Endothelial cell of umbilical vein (primary cell): ENCODE data around the gene ATP8A1. TPM values are rescaled to one million over a fixed set of nuclear protein-coding genes. Genes with fewer than 3 reads are reported as not detected.
"Not testable (repeated sequence)": the region's sequence is repeated elsewhere in the genome, so short reads cannot be mapped to it uniquely, and the experiment has no call there.

Source experiments
- BruUV-seq: library from RNA; stranded (reverse); fragments of 400-500 nt; replicated peaks from 2 replicates; lab custom pipeline; 2021; lab: Mats Ljungman, UMichigan
- CTCF ChIA-PET: fragments of 300-600, 350-600 bp; sonication (Branson Sonifier 250); formaldehyde crosslinking; loops from one replicate; lab custom pipeline; 2021; ENCODE audit warnings: antibody characterized with exemption, inconsistent platforms; lab: Charles Lee
- POLR2A ChIA-PET: fragments of 300-600, 350-600 bp; sonication (Branson Sonifier 250); formaldehyde crosslinking; loops from one replicate; lab custom pipeline; 2021; ENCODE audit warnings: antibody characterized with exemption, inconsistent platforms; lab: Charles Lee
- DNase-seq: peaks from one replicate; pipeline ENCODE4 v3.0.0-alpha.2; 2011; ENCODE audit warnings: low read depth, low spot score
- FAIRE-seq: peaks from 2 replicates; lab custom pipeline; 2011; peaks lifted over from hg19 to GRCh38; lab: Jason Lieb, UNC
- H2AFZ ChIP-seq: 2 replicates; pipeline ENCODE4 v1.6.0; 2012; ENCODE audit warnings: low read depth, low read length, control low read depth, inconsistent platforms
- H3K27ac ChIP-seq: 2 replicates; pipeline ENCODE4 v1.5.1; 2011; ENCODE audit warnings: low read depth, mild to moderate bottlenecking, control low read depth, low read length, moderate library complexity; ENCODE audit not compliant: insufficient read depth
- H3K27me3 ChIP-seq, 2 experiments: 2 replicates each; pipeline versions ENCODE4 v1.6.0 to v1.6.1; 2011; ENCODE audit warnings: low read length in 2 of 2, mixed read lengths in 1 of 2; ENCODE audit not compliant: control insufficient read depth in 2 of 2, insufficient read depth in 2 of 2
- H3K36me3 ChIP-seq, 2 experiments: 2 replicates in 1 of 2; 3 replicates in 1 of 2; pipeline ENCODE4 v1.5.1; 2011; ENCODE audit warnings: low read length in 2 of 2, mild to moderate bottlenecking in 1 of 2, moderate library complexity in 1 of 2; ENCODE audit not compliant: control insufficient read depth in 2 of 2, insufficient read depth in 2 of 2; ENCODE audit errors: extremely low read depth in 1 of 2
- H3K4me1 ChIP-seq: 3 replicates; pipeline ENCODE4 v1.5.1; 2011; ENCODE audit warnings: mild to moderate bottlenecking, low read length; ENCODE audit not compliant: control insufficient read depth, insufficient read depth; ENCODE audit errors: extremely low read depth
- H3K4me2 ChIP-seq: 2 replicates; pipeline ENCODE4 v1.6.1; 2011; ENCODE audit warnings: low read length, control low read depth, mixed read lengths; ENCODE audit not compliant: insufficient read depth
- H3K4me3 ChIP-seq, 3 experiments: fragments of 200-600 bp in 1 of 3; sonication (generic), shearing (Covaris generic) in 1 of 3; replicated peaks in 1 of 3; 2 replicates each; pipeline ENCODE4 v1.5.1; 2011 to 2016; ENCODE audit warnings: control low read depth in 3 of 3, low read length in 3 of 3, mild to moderate bottlenecking in 2 of 3, inconsistent platforms in 1 of 3, low read depth in 1 of 3, moderate library complexity in 1 of 3; ENCODE audit not compliant: insufficient read depth in 1 of 3
- H3K79me2 ChIP-seq: 2 replicates; pipeline ENCODE4 v1.6.0; 2012; ENCODE audit warnings: low read length, inconsistent platforms; ENCODE audit not compliant: control insufficient read depth, insufficient read depth
- H3K9ac ChIP-seq: replicated peaks from 2 replicates; pipeline ENCODE3; 2011; ENCODE audit warnings: low read length, control low read depth; ENCODE audit not compliant: insufficient read depth; ENCODE audit errors: extremely low read depth
- H3K9me1 ChIP-seq: replicated peaks from 3 replicates; pipeline ENCODE4 v1.6.0; 2011; ENCODE audit warnings: mild to moderate bottlenecking, low read length; ENCODE audit not compliant: control insufficient read depth, insufficient read depth; ENCODE audit errors: extremely low read depth
- H3K9me3 ChIP-seq: replicated peaks from 2 replicates; pipeline ENCODE4 v1.5.1; 2012; ENCODE audit warnings: low read length, inconsistent platforms; ENCODE audit not compliant: control insufficient read depth, insufficient read depth
- H4K20me1 ChIP-seq: replicated peaks from 2 replicates; pipeline ENCODE3; 2011; ENCODE audit warnings: mild to moderate bottlenecking, low read length; ENCODE audit not compliant: control insufficient read depth, insufficient read depth; ENCODE audit errors: extremely low read depth
- EZH2 ChIP-seq: IDR thresholded peaks from 2 replicates; pipeline ENCODE4 v1.6.1; 2012; ENCODE audit warnings: borderline replicate concordance, low read depth, mild to moderate bottlenecking, moderate library complexity, low read length, inconsistent platforms; ENCODE audit not compliant: severe bottlenecking
- FOS ChIP-seq: IDR thresholded peaks from 2 replicates; pipeline ENCODE4 v1.6.1; 2011; ENCODE audit warnings: mild to moderate bottlenecking, low read length, moderate library complexity, borderline replicate concordance; ENCODE audit not compliant: insufficient read depth
- GATA2 ChIP-seq: IDR thresholded peaks from 2 replicates; pipeline ENCODE4 v1.7.0; 2011; ENCODE audit warnings: low read depth, mild to moderate bottlenecking, moderate library complexity, mixed read lengths, low read length; ENCODE audit not compliant: insufficient read length, insufficient read depth
- JUN ChIP-seq: IDR thresholded peaks from 2 replicates; pipeline ENCODE4 v1.6.1; 2011; ENCODE audit warnings: borderline replicate concordance, low read depth; ENCODE audit not compliant: insufficient read length, insufficient read depth
- MYC ChIP-seq: IDR thresholded peaks from one replicate; pipeline ENCODE4 v1.6.1; 2011; ENCODE audit warnings: mild to moderate bottlenecking, low read depth, low read length
- POLR2A ChIP-seq: IDR thresholded peaks from 2 replicates; pipeline ENCODE4 v1.6.1; 2012; ENCODE audit warnings: low read depth, mild to moderate bottlenecking, control low read depth, low read length
- POLR2AphosphoS5 ChIP-seq: IDR thresholded peaks from 2 replicates; pipeline ENCODE4 v1.6.1; 2012; ENCODE audit warnings: low read depth, mild to moderate bottlenecking, control low read depth, low read length, moderate library complexity; ENCODE audit not compliant: insufficient read depth
- dilution Hi-C: fragments of 300-500 bp; cut with MboI; formaldehyde crosslinking; loops from one replicate; pipeline ENCODE4 v1.15.0; 2019; ENCODE audit warnings: low sequenced_read_pairs; ENCODE audit not compliant: extremely low pct_ligation_motif_present
- intact Hi-C: fragments of 100-400 bp; cut with micrococcal nuclease; formaldehyde crosslinking; loops from one replicate; pipeline ENCODE4 v1.10.0; 2022
- polyA plus RNA-seq, 4 experiments: library from polyadenylated mRNA; depleted of rRNA in 3 of 4; stranded (reverse) in 3 of 4; unstranded in 1 of 4; fragments of >200 nt; gene quantifications; 2 replicates each; pipeline versions ENCODE4 v1.2.1 to v1.2.3, GENCODE V29; 2011 to 2012; ENCODE audit warnings: missing spikeins in 1 of 4
- total RNA-seq: library from RNA; stranded (reverse); gene quantifications from 2 replicates; pipeline ENCODE4 v1.2.3, GENCODE V29; 2021
- TF ChIP-seq, protein P1 (sequence below): IDR thresholded peaks from 2 replicates; pipeline ENCODE4 v1.6.1; 2011; ENCODE audit not compliant: insufficient read depth, insufficient read length

The ATP8A1 gene
- total and polyA plus RNA-seq, 2 donors (not counting 3 experiments of a cell fraction or from before 2014, with no cell fraction given) = 0.97 to 11.5 TPM

DNA sequence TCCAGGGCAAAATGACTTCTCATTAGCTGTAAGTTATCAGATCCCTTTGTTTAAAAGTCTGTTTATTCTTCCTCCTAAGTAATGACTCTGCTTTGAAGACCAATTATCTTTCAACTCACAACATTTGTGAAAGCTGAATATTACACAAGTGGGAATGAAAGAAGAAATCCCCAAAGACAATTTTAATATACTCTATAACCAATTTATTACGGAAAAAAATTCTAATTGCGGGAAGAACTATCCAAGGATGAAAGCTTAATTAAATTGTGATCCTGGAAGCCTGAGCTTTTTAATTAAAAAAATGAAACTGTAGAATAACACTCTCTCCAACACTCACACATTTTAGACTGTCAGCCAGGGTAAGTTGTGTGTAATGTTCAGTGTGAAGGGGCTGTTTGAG lies 275.2 kb downstream of the ATP8A1 start:
- ChIA-PET POLR2A (no interaction called here), CTCF (interaction anchor here (1.6 to 2.4 kb wide), 3 partner anchors 10 to 138 kb away, joined by 3 to 9 read pairs (median 7); no protein-coding TSS in a partner anchor)

DNA sequence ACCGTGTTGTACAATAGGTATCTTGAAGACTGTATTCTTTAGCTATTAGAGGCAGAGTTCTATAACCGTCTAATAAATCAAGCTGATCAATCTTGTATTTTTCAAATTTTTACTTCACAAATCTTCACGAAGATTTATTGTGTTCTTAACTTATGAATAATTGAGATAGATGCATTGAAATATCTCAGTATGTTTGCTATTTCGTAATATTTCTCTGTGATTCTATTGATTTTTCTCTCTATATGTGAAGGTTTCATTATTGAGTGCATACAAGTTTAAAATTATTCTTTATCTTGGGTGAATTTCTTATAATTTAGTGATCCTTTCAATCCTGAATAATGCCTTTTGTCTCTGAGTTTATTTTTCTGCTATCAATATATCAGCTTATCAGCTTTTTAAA lies 279.4 kb downstream of the ATP8A1 start:
- dilution Hi-C loops = no loop called here
- Histone ChIP-seq H3K79me2 (no peaks in the 10 kb centered on the region), H3K9me1 (no peaks in the 10 kb centered on the region), H3K4me1 (no peaks in the 10 kb centered on the region), H3K27ac (no peak overlapping the region), H3K4me2 (no peak overlapping the region), H4K20me1 (no peaks in the 10 kb centered on the region), H3K4me3 (no peak overlapping the region), H3K9me3 (no peaks in the 10 kb centered on the region), H3K27me3 (no peaks in the 10 kb centered on the region), H3K9ac (no peak overlapping the region), H2AFZ (no peak overlapping the region), H3K36me3 (no peaks in the 10 kb centered on the region)
- DNase-seq (no peak), FAIRE-seq (no peak)
- ChIA-PET POLR2A (no interaction called here), CTCF (interaction anchor here (2.1 kb wide), 1 partner anchor 142 kb away, joined by 10 read pairs; no protein-coding TSS in a partner anchor)
- BruUV-seq = no TSS peak
- TF ChIP-seq MYC = no peak
- intact Hi-C loops = no loop called here

More for the DNA sequence above, 275.2 kb downstream of the ATP8A1 start:
- H2AFZ ChIP-seq = no peak overlapping the region
- no peaks in the 10 kb centered on the region for H3K79me2 ChIP-seq
- no peaks in the 10 kb centered on the region for H3K36me3 ChIP-seq
- no peak overlapping the region for H3K4me3 ChIP-seq
- H3K9me3 ChIP-seq = no peaks in the 10 kb centered on the region
- FAIRE-seq (no peak), DNase-seq (no peak)
- H3K4me1 ChIP-seq = no peaks in the 10 kb centered on the region
- H3K27me3 ChIP-seq = no peaks in the 10 kb centered on the region
- dilution Hi-C loops (no loop called here), intact Hi-C loops (no loop called here)
- no peaks in the 10 kb centered on the region for H4K20me1 ChIP-seq
- no peak overlapping the region for H3K4me2 ChIP-seq
- TF ChIP-seq POLR2AphosphoS5 = no peak
- TF ChIP-seq MYC = no peak
- TF ChIP-seq GATA2 = no peak
- no peak for TF ChIP-seq JUN
- no peak for TF ChIP-seq EZH2
- no peak for TF ChIP-seq POLR2A
- no peak for TF ChIP-seq FOS
- TF ChIP-seq, protein P1, sequence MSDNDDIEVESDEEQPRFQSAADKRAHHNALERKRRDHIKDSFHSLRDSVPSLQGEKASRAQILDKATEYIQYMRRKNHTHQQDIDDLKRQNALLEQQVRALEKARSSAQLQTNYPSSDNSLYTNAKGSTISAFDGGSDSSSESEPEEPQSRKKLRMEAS = no peak
- no peak overlapping the region for H3K27ac ChIP-seq
- no TSS peak for BruUV-seq
- H3K9me1 ChIP-seq = no peaks in the 10 kb centered on the region
- no peak overlapping the region for H3K9ac ChIP-seq

DNA sequence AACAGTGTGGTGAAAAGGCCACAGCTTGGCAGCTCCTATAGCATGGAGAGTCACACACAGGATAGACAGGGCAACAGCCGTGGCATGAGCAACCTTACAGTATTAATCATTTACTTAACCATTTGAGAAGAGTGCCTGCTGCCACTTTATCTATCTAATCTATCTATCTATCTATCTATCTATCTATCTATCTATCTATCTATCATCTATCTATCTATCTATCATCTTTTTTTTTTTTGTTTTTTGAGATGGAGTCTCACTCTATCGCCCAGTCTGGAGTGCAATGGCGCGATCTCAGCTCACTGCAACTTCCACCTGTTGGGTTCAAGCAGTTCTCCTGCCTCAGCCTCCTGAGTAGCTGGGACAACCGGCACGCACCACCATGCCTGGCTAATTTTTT lies 284.6 kb downstream of the ATP8A1 start:
- intact Hi-C loops = loop anchor here (5.0 kb wide), 1 partner anchor 90 kb away; no protein-coding TSS in a partner anchor
- H3K4me3 ChIP-seq = not testable (repeated sequence)

More for the DNA sequence above, 284.6 kb downstream of the ATP8A1 start:
- H4K20me1 ChIP-seq, H3K79me2 ChIP-seq, H3K27ac ChIP-seq, H3K9me3 ChIP-seq, H2AFZ ChIP-seq, POLR2A ChIA-PET, DNase-seq, H3K36me3 ChIP-seq, dilution Hi-C loops, H3K9me1 ChIP-seq, BruUV-seq, H3K27me3 ChIP-seq, H3K4me2 ChIP-seq, H3K9ac ChIP-seq, FAIRE-seq, H3K4me1 ChIP-seq: not testable (repeated sequence)
- CTCF ChIA-PET = interaction anchor here (0.7 to 8.2 kb wide), 18 partner anchors 9 to 196 kb away, joined by 3 to 456 read pairs (median 6); partner anchors contain the start of gene SHISA3
